Kidney glomerular epithelial cell (primary cell): Measurements from ENCODE around the gene SMYD5.

ENCODE experiments used
- DNase-seq: peaks from one replicate; lab custom pipeline; 2025; lab: John Stamatoyannopoulos, UW

Gene SMYD5

GRCh38 chr2:73239776-73240175 is 25.7 kb downstream of the SMYD5 start:
- DNase-seq = no peak

- no peak for DNase-seq
These were observed 30.0 kb downstream of the SMYD5 start for GRCh38 chr2:73243884-73244570.

GRCh38 chr2:73244580-73244979 is 30.5 kb downstream of the SMYD5 start:
- no peak for DNase-seq

- no peak for DNase-seq
These were observed 32.8 kb downstream of the SMYD5 start for GRCh38 chr2:73246850-73247249.

- no peak for DNase-seq
These were observed 35.6 kb downstream of the SMYD5 start for GRCh38 chr2:73249636-73250035.

- no peak for DNase-seq
These were observed 37.1 kb downstream of the SMYD5 start for GRCh38 chr2:73250872-73251846.

GRCh38 chr2:73252238-73253027 is 38.4 kb downstream of the SMYD5 start:
- DNase-seq = no peak

GRCh38 chr2:73253400-73253799 is 39.4 kb downstream of the SMYD5 start:
- no peak for DNase-seq

- no peak for DNase-seq
These were observed 39.9 kb downstream of the SMYD5 start for GRCh38 chr2:73253901-73254300.

GRCh38 chr2:73254343-73255006 is 40.4 kb downstream of the SMYD5 start:
- no peak for DNase-seq

GRCh38 chr2:73255007-73255644 is 41.1 kb downstream of the SMYD5 start:
- no peak for DNase-seq

GRCh38 chr2:73255907-73256617 is 42.0 kb downstream of the SMYD5 start:
- DNase-seq = no peak

GRCh38 chr2:73256618-73256922 is 42.5 kb downstream of the SMYD5 start:
- no peak for DNase-seq

- no peak for DNase-seq
These were observed 43.0 kb downstream of the SMYD5 start for GRCh38 chr2:73257021-73257420.

- no peak for DNase-seq
These were observed 43.5 kb downstream of the SMYD5 start for GRCh38 chr2:73257425-73258125.

- DNase-seq = no peak
These were observed 44.3 kb downstream of the SMYD5 start for GRCh38 chr2:73258186-73258912.

- no peak for DNase-seq
These were observed 44.8 kb downstream of the SMYD5 start for GRCh38 chr2:73258913-73259215.

GRCh38 chr2:73259276-73259675 is 45.2 kb downstream of the SMYD5 start:
- no peak for DNase-seq

- DNase-seq = no peak
These were observed 45.8 kb downstream of the SMYD5 start for GRCh38 chr2:73259704-73260337.
